Skeletal muscle tissue (tissue), 4 donors: ENCODE results near the gene RBM17. TPM values are rescaled to one million over a fixed set of nuclear protein-coding genes. Genes with fewer than 3 reads are reported as not detected.
"Not testable (repeated sequence)": the region's sequence is repeated elsewhere in the genome, so short reads cannot be mapped to it uniquely, and the experiment has no call there.

Experiments
- H3K27ac ChIP-seq: one replicate; pipeline ENCODE4 v1.7.0; 2013; ENCODE audit warnings: mild to moderate bottlenecking, low read depth, low read length, inconsistent platforms
- H3K27me3 ChIP-seq, 3 donors: one replicate each; pipeline ENCODE4 v1.7.0; 2013; ENCODE audit warnings: low read length in 3 of 3; ENCODE audit not compliant: control insufficient read depth in 3 of 3, insufficient read depth in 3 of 3
- H3K36me3 ChIP-seq, 3 donors: one replicate each; pipeline ENCODE4 v1.7.0; 2013; ENCODE audit warnings: low read length in 3 of 3; ENCODE audit not compliant: control insufficient read depth in 3 of 3, insufficient read depth in 3 of 3
- H3K4me1 ChIP-seq, 3 donors: one replicate each; pipeline ENCODE4 v1.7.0; 2013; ENCODE audit warnings: low read length in 3 of 3, mild to moderate bottlenecking in 3 of 3; ENCODE audit not compliant: control insufficient read depth in 3 of 3, insufficient read depth in 3 of 3
- H3K4me3 ChIP-seq, 3 donors: one replicate each; pipeline ENCODE4 v1.7.0; 2013; ENCODE audit warnings: low read length in 3 of 3
- H3K9ac ChIP-seq, 3 donors: one replicate each; pipeline ENCODE4 v1.7.0; 2013; ENCODE audit warnings: low read length in 3 of 3, mild to moderate bottlenecking in 3 of 3, moderate library complexity in 2 of 3, low read depth in 1 of 3
- H3K9me3 ChIP-seq, 3 donors: one replicate each; pipeline ENCODE4 v1.7.0; 2013; ENCODE audit warnings: low read length in 3 of 3; ENCODE audit not compliant: control insufficient read depth in 3 of 3
- total RNA-seq: library from RNA; depleted of rRNA; stranded (reverse); fragments of >200 nt; gene quantifications from one replicate; pipeline ENCODE4 v1.2.3, GENCODE V29; 2014
- donor health status: Osteomylitis.

RBM17 gene
- total RNA-seq, 1 donor from 2014 or later = 41.2 TPM

GRCh38 chr10:6054884-6055283 is 34.0 kb upstream of the RBM17 start:
- Histone ChIP-seq H3K9me3 (no peaks in the 10 kb centered on the region), H3K4me1 (peaks cover 4 to 20% (median 16%) of the 10 kb centered on the region in 3 donors), H3K27me3 (no peaks in the 10 kb centered on the region), H3K4me3 (no peak overlapping the region), H3K9ac (no peak overlapping the region), H3K27ac (no peak overlapping the region), H3K36me3 (no peaks in the 10 kb centered on the region)

GRCh38 chr10:6055929-6056328 is 32.9 kb upstream of the RBM17 start:
- H3K4me3 ChIP-seq = no peak overlapping the region
- H3K27me3 ChIP-seq = no peaks in the 10 kb centered on the region
- peaks cover 3 to 12% (median 11%) of the 10 kb centered on the region in 3 donors for H3K4me1 ChIP-seq
- H3K9ac ChIP-seq = no peak overlapping the region
- H3K36me3 ChIP-seq = no peaks in the 10 kb centered on the region
- H3K9me3 ChIP-seq = no peaks in the 10 kb centered on the region
- H3K27ac ChIP-seq = no peak overlapping the region

- H3K4me1 ChIP-seq = peaks cover 0 to 11% (median 10%) of the 10 kb centered on the region in 3 donors
- H3K27me3 ChIP-seq = no peaks in the 10 kb centered on the region
- H3K27ac ChIP-seq = no peak overlapping the region
- H3K4me3 ChIP-seq = no peak overlapping the region
- no peak overlapping the region for H3K9ac ChIP-seq
- no peaks in the 10 kb centered on the region for H3K36me3 ChIP-seq
- H3K9me3 ChIP-seq = no peaks in the 10 kb centered on the region
Observed at GRCh38 chr10:6056411-6057135, 32.3 kb upstream of the RBM17 start.

- Histone ChIP-seq H3K27me3 (no peaks in the 10 kb centered on the region), H3K4me3 (no peak overlapping the region), H3K9ac (no peak overlapping the region), H3K9me3 (no peaks in the 10 kb centered on the region), H3K36me3 (no peaks in the 10 kb centered on the region), H3K27ac (no peak overlapping the region), H3K4me1 (peaks cover 0 to 6% (median 0%) of the 10 kb centered on the region in 3 donors)
Observed at GRCh38 chr10:6058682-6059475, 30.0 kb upstream of the RBM17 start.

GRCh38 chr10:6059506-6059905 is 29.3 kb upstream of the RBM17 start:
- Histone ChIP-seq H3K4me3 (no peak overlapping the region), H3K27me3 (no peaks in the 10 kb centered on the region), H3K9me3 (no peaks in the 10 kb centered on the region), H3K36me3 (no peaks in the 10 kb centered on the region), H3K27ac (no peak overlapping the region), H3K4me1 (peaks cover 0 to 3% (median 0%) of the 10 kb centered on the region in 3 donors), H3K9ac (no peak overlapping the region)

GRCh38 chr10:6061056-6061455 is 27.8 kb upstream of the RBM17 start:
- peaks cover 0 to 3% (median 0%) of the 10 kb centered on the region in 3 donors for H3K4me1 ChIP-seq
- H3K9ac ChIP-seq = no peak overlapping the region
- H3K27ac ChIP-seq = no peak overlapping the region
- H3K9me3 ChIP-seq = no peaks in the 10 kb centered on the region
- H3K27me3 ChIP-seq = no peaks in the 10 kb centered on the region
- H3K36me3 ChIP-seq = no peaks in the 10 kb centered on the region
- H3K4me3 ChIP-seq = no peak overlapping the region

- Histone ChIP-seq H3K4me3 (no peak within 1 kb of the TSS), H3K36me3 (no peaks in the 10 kb centered on the region), H3K27me3 (no peaks in the 10 kb centered on the region), H3K9me3 (no peaks in the 10 kb centered on the region), H3K9ac (no peak within 1 kb of the TSS), H3K27ac (no peak within 1 kb of the TSS), H3K4me1 (peaks cover 0 to 3% (median 0%) of the 10 kb centered on the region in 3 donors)
Observed at GRCh38 chr10:6062101-6062771, 26.6 kb upstream of the RBM17 start, which contains the start of gene IL2RA. IL2RA (minus strand) TSS chr10:6062367; CDS start chr10:6062151, 216 bp downstream.

- Histone ChIP-seq H3K36me3 (no peaks in the 10 kb centered on the region), H3K27me3 (no peaks in the 10 kb centered on the region), H3K4me1 (peaks cover 0 to 3% (median 2%) of the 10 kb centered on the region in 3 donors), H3K9ac (no peak overlapping the region), H3K27ac (no peak overlapping the region), H3K4me3 (no peak overlapping the region), H3K9me3 (no peaks in the 10 kb centered on the region)
Observed at GRCh38 chr10:6064119-6064518, 24.7 kb upstream of the RBM17 start.

GRCh38 chr10:6064726-6065125 is 24.1 kb upstream of the RBM17 start:
- not testable (repeated sequence) for H3K27me3 ChIP-seq, H3K36me3 ChIP-seq, H3K9me3 ChIP-seq, H3K27ac ChIP-seq, H3K4me3 ChIP-seq, H3K4me1 ChIP-seq, H3K9ac ChIP-seq

GRCh38 chr10:6065406-6065805 is 23.4 kb upstream of the RBM17 start:
- H3K27ac ChIP-seq = no peak overlapping the region
- peaks cover 0 to 3% (median 2%) of the 10 kb centered on the region in 3 donors for H3K4me1 ChIP-seq
- no peaks in the 10 kb centered on the region for H3K27me3 ChIP-seq
- no peaks in the 10 kb centered on the region for H3K9me3 ChIP-seq
- no peak overlapping the region for H3K4me3 ChIP-seq
- no peak overlapping the region for H3K9ac ChIP-seq
- no peaks in the 10 kb centered on the region for H3K36me3 ChIP-seq
